Right atrium auricular region (tissue), 2 donors: ENCODE results near the gene METAP1. TPM values are rescaled to one million over a fixed set of nuclear protein-coding genes. Genes with fewer than 3 reads are reported as not detected.

Experiments
- DNase-seq: peaks from one replicate; pipeline ENCODE4 v3.0.0-alpha.2; 2019; ENCODE audit warnings: low spot score
- H3K27ac ChIP-seq, 2 donors: fragments of 200-600 bp; sonication (generic); 1 replicate in 1 of 2; 2 replicates in 1 of 2; pipeline ENCODE4 v1.5.1; 2016 to 2019
- H3K27me3 ChIP-seq, 2 donors: fragments of 200-600 bp; sonication (generic); one replicate each; pipeline versions ENCODE4 v1.5.1 to v1.6.0; 2017 to 2019
- H3K36me3 ChIP-seq: fragments of 200-600 bp; sonication (generic); one replicate; pipeline ENCODE4 v1.5.1; 2016
- H3K4me1 ChIP-seq, 2 donors: fragments of 200-600 bp; sonication (generic); one replicate each; pipeline versions ENCODE4 v1.5.1 to v1.6.0; 2017 to 2019
- H3K4me3 ChIP-seq, 2 donors: fragments of 200-600 bp; sonication (generic); 1 replicate in 1 of 2; 2 replicates in 1 of 2; pipeline ENCODE4 v1.5.1; 2017 to 2019; ENCODE audit warnings: mild to moderate bottlenecking in 1 of 2, moderate library complexity in 1 of 2
- H3K9me3 ChIP-seq, 2 donors: fragments of 200-600 bp; sonication (generic); one replicate each; pipeline ENCODE4 v1.5.1; 2019
- total RNA-seq, 2 donors: library from RNA; depleted of rRNA; stranded (reverse); fragments of >200 nt; gene quantifications; one replicate each; pipeline ENCODE4 v1.1.0, GENCODE V29; 2016
- TF ChIP-seq, protein P1 (sequence below), 2 donors: fragments of 200-600 bp; sonication (generic); IDR thresholded peaks; one replicate each; pipeline ENCODE4 v1.5.1; 2019; ENCODE audit warnings: antibody characterized with exemption in 2 of 2

Gene METAP1
- total RNA-seq, 2 donors from 2014 or later, result 50.3 to 56.2 TPM

DNA sequence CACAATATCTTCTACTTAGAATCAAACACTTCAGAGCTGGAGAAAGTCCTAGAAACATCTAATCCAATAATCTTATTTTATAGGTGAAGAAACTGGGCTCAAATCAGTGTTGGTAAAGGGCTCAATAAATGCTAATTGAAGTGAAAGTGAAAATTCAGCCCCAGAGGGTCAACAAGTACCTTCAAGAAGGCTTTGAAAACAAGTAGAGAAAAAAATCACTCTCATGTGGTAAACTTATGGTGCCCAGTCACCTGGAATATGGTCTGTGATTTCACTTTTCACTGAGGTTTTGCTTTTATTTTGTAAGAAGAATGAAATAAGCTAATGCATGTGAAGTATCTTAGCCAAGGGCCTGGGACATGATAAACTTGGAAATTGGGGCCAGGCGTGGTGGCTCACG, 37.5 kb upstream of the METAP1 start:
- H3K9me3 ChIP-seq, result no peaks in the 10 kb centered on the region
- no peak overlapping the region for H3K4me3 ChIP-seq
- no peaks in the 10 kb centered on the region for H3K27me3 ChIP-seq
- TF ChIP-seq, protein P1, sequence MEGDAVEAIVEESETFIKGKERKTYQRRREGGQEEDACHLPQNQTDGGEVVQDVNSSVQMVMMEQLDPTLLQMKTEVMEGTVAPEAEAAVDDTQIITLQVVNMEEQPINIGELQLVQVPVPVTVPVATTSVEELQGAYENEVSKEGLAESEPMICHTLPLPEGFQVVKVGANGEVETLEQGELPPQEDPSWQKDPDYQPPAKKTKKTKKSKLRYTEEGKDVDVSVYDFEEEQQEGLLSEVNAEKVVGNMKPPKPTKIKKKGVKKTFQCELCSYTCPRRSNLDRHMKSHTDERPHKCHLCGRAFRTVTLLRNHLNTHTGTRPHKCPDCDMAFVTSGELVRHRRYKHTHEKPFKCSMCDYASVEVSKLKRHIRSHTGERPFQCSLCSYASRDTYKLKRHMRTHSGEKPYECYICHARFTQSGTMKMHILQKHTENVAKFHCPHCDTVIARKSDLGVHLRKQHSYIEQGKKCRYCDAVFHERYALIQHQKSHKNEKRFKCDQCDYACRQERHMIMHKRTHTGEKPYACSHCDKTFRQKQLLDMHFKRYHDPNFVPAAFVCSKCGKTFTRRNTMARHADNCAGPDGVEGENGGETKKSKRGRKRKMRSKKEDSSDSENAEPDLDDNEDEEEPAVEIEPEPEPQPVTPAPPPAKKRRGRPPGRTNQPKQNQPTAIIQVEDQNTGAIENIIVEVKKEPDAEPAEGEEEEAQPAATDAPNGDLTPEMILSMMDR (IDR thresholded peaks at IDR 0.05), result no peak
- H3K4me1 ChIP-seq, result no peaks in the 10 kb centered on the region
- DNase-seq, result no peak
- no peak overlapping the region for H3K27ac ChIP-seq
- no peaks in the 10 kb centered on the region for H3K36me3 ChIP-seq

DNA sequence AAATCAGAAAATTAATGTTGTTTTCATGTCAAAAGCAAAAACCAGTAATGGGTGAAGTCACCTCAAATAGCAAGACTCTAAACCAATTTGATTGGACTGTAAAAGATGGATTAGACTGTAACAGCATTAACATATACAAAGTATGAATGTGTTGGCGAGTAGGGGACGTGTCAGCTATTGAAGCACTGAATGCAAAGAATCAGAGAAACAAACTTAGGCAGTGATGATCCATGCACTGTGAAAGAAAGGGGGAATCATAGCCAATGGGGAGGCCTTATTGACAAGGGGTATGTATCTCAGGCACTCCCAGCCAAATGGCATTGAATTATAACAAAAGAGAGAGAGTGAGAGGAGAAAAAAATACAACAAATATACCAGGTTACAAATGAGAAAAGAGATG, 36.1 kb upstream of the METAP1 start:
- TF ChIP-seq, protein P1 (IDR thresholded peaks at IDR 0.05), result no peak
- H3K4me3 ChIP-seq, result no peak overlapping the region
- no peaks in the 10 kb centered on the region for H3K27me3 ChIP-seq
- H3K9me3 ChIP-seq, result no peaks in the 10 kb centered on the region
- DNase-seq, result no peak
- H3K36me3 ChIP-seq, result no peaks in the 10 kb centered on the region
- no peak overlapping the region for H3K27ac ChIP-seq
- no peaks in the 10 kb centered on the region for H3K4me1 ChIP-seq

DNA sequence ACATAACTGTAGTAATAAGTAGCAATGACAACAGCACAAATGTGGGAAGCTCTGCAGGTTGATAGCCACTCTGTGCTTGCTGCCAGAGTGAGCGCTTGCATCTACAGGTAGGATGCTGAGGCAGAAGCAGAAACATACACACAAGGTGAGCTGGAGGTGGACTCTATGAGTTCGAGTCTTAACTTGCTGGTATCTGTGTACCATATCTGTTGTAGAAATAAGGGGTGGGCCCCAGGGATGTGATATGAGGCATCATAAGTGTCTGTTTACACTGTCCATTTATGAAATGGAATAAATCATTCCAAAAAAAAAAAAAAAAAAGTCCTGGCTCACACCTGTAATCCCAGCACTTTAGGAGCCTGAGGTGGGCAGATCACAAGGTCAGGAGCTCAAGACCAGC, 33.8 kb upstream of the METAP1 start:
- Histone ChIP-seq H3K9me3 (no peaks in the 10 kb centered on the region), H3K4me3 (no peak overlapping the region), H3K27ac (no peak overlapping the region), H3K27me3 (no peaks in the 10 kb centered on the region), H3K36me3 (no peaks in the 10 kb centered on the region), H3K4me1 (no peaks in the 10 kb centered on the region)
- TF ChIP-seq, protein P1 (IDR thresholded peaks at IDR 0.05), result no peak
- DNase-seq, result no peak

DNA sequence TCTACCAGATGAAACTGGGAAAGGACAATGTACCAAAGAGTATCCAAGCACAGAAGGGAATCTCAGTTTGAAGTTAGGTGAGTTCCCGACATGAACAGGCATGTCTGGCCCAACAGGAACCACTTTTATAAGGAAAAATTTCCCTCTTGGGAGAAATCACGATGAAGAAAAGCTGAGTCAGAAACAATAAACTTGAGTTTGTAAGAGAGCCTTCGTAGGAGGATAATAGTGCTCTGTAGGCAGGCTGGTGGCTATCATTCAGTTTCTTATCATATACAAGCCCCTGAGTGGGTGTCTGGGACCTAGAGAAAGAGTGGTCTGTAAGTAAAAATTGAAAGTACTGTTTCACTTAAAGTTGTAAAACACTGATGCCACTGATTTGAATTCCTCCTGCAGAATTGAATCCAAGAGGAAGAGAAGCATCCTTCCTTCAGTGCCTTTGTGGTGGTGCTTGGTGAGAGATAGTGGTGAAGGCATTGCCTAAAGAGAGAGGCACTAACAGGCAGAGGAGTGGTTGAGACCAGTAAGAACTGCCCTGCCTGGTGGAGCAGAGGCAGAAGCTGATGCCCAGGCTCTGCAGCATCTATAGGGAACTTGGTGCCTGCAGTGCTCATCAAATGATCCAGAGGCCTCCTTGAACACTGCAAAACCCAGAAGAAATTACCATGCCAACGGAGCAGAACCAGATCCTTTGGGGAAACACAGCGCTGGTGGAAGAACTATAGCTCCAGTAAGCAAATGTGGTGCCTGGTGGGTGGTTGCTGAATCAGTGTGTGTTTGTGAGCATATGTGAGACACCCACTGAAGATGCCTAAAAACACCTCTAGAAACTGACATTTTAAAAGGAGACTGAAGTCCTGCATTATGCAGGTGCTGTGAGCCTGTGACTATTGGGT, 31.7 kb upstream of the METAP1 start:
- TF ChIP-seq, protein P1 (IDR thresholded peaks at IDR 0.05), result no peak
- Histone ChIP-seq H3K27me3 (no peaks in the 10 kb centered on the region), H3K27ac (no peak overlapping the region), H3K36me3 (no peaks in the 10 kb centered on the region), H3K4me3 (no peak overlapping the region), H3K4me1 (no peaks in the 10 kb centered on the region), H3K9me3 (no peaks in the 10 kb centered on the region)
- no peak for DNase-seq

DNA sequence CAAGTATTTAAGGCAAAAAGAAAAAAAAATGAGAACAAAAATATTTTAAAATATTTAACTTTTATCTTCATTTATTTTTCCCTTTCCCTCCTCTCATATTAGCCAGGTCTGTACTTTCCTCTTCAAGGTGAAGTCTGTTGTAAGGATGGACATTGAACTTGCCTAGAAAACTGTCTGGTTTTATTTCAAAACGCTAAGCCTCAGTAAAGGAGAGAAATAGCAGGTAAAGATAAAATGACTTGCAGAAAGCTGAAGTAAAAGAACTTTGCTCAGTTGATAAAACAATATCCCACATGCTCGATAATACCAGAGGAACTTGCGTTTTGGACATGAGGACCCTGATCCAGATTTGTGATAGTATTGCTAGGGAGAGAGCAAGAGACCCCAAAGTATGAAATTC, 28.6 kb upstream of the METAP1 start:
- Histone ChIP-seq H3K27ac (no peak overlapping the region), H3K4me3 (no peak overlapping the region), H3K27me3 (no peaks in the 10 kb centered on the region), H3K4me1 (no peaks in the 10 kb centered on the region), H3K36me3 (no peaks in the 10 kb centered on the region), H3K9me3 (no peaks in the 10 kb centered on the region)
- TF ChIP-seq, protein P1 (IDR thresholded peaks at IDR 0.05), result no peak
- DNase-seq, result no peak
